Thyroid gland (tissue), 4 donors: ENCODE measurements around the gene RIT2. TPM values are rescaled to one million over a fixed set of nuclear protein-coding genes. Genes with fewer than 3 reads are reported as not detected.

Experiments
- DNase-seq, 2 donors: peaks; one replicate each; pipeline ENCODE4 v3.0.0-alpha.2; 2019
- H3K27ac ChIP-seq, 3 donors: fragments of 200-600 bp; sonication (generic); 1 replicate in 2 of 3; 2 replicates in 1 of 3; pipeline ENCODE4 v1.5.1; 2016 to 2019; ENCODE audit warnings: mild to moderate bottlenecking in 1 of 3, moderate library complexity in 1 of 3
- H3K27me3 ChIP-seq: fragments of 200-600 bp; sonication (generic); one replicate; pipeline ENCODE4 v1.5.1; 2019
- H3K36me3 ChIP-seq, 2 donors: fragments of 200-600 bp; sonication (generic); one replicate each; pipeline ENCODE4 v1.5.1; 2016 to 2019
- H3K4me1 ChIP-seq, 2 donors: fragments of 200-600 bp; sonication (generic); one replicate each; pipeline ENCODE4 v1.5.1; 2017 to 2019
- H3K4me3 ChIP-seq, 3 donors: fragments of 200-600 bp; sonication (generic); replicated peaks in 1 of 3; 1 replicate in 2 of 3; 2 replicates in 1 of 3; pipeline ENCODE4 v1.5.1; 2016; ENCODE audit warnings: mild to moderate bottlenecking in 1 of 3
- H3K9me3 ChIP-seq: fragments of 200-600 bp; sonication (generic); one replicate; pipeline ENCODE4 v1.5.1; 2017
- POLR2A ChIP-seq, 2 donors: fragments of 450-650 bp; IDR thresholded peaks; one replicate each; pipeline ENCODE4 v1.6.1; 2017; ENCODE audit warnings: antibody characterized with exemption in 2 of 2, mild to moderate bottlenecking in 2 of 2, moderate library complexity in 1 of 2
- WGBS, 2 donors: methylation state at CpG; one replicate each; pipeline ENCODE4 v1.1.5; 2017; 5-methylcytosine and 5-hydroxymethylcytosine counted together
- intact Hi-C: fragments of 100-400 bp; cut with DNase I; formaldehyde crosslinking; loops from one replicate; pipeline ENCODE4 v1.15.1; 2023
- total RNA-seq, 4 donors: library from RNA; depleted of rRNA; stranded (reverse); fragments of >200 nt; gene quantifications; one replicate each; pipeline ENCODE4 v1.2.3, GENCODE V29; 2016
- TF ChIP-seq, protein P1 (sequence below), 6 experiments: fragments of 200-600 bp in 3 of 6; fragments of 450-650 bp in 3 of 6; sonication (generic) in 3 of 6; IDR thresholded peaks; one replicate each; pipeline ENCODE4 v1.5.1; 2016 to 2019; ENCODE audit warnings: antibody characterized with exemption in 6 of 6, mild to moderate bottlenecking in 2 of 6, inconsistent platforms in 1 of 6, moderate library complexity in 1 of 6

Gene RIT2
- total RNA-seq, 4 donors from 2014 or later: not detected

DNA sequence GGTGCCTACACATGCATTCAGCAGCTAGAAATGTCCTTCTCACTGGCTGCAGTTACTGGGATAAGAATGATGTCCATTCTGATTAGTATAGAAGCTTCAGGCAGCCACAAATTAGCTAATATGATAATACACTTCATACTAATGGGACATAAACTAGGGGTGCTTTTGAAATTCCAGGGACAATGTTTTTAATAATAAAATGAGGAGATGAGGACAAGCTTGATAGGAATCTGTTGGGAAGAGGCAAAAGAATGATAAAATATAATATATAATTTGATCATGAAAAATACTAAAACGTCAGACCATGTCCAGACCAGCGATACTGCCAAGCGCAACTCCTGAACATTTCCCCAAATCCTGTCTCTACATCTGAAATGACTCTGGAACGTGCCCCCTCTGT, 157.1 kb downstream of the RIT2 start:
- WGBS, 2 donors: 88 to 89% methylated on average over 4 of the region's 4 CpGs
- Histone ChIP-seq H3K9me3 (no peaks in the 10 kb centered on the region), H3K4me3 (no peak overlapping the region), H3K27ac (no peak overlapping the region), H3K36me3 (no peaks in the 10 kb centered on the region), H3K4me1 (no peaks in the 10 kb centered on the region), H3K27me3 (no peaks in the 10 kb centered on the region)
- DNase-seq: no peak
- intact Hi-C loops: no loop called here
- TF ChIP-seq, protein P1, sequence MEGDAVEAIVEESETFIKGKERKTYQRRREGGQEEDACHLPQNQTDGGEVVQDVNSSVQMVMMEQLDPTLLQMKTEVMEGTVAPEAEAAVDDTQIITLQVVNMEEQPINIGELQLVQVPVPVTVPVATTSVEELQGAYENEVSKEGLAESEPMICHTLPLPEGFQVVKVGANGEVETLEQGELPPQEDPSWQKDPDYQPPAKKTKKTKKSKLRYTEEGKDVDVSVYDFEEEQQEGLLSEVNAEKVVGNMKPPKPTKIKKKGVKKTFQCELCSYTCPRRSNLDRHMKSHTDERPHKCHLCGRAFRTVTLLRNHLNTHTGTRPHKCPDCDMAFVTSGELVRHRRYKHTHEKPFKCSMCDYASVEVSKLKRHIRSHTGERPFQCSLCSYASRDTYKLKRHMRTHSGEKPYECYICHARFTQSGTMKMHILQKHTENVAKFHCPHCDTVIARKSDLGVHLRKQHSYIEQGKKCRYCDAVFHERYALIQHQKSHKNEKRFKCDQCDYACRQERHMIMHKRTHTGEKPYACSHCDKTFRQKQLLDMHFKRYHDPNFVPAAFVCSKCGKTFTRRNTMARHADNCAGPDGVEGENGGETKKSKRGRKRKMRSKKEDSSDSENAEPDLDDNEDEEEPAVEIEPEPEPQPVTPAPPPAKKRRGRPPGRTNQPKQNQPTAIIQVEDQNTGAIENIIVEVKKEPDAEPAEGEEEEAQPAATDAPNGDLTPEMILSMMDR (IDR thresholded peaks at IDR 0.05): no peak
- TF ChIP-seq POLR2A (IDR thresholded peaks at IDR 0.05): no peak

GRCh38 chr18:42956287-42956686, 159.2 kb downstream of the RIT2 start:
- no peak overlapping the region for H3K4me3 ChIP-seq
- no peaks in the 10 kb centered on the region for H3K36me3 ChIP-seq
- no peaks in the 10 kb centered on the region for H3K27me3 ChIP-seq
- no peaks in the 10 kb centered on the region for H3K9me3 ChIP-seq
- TF ChIP-seq POLR2A (IDR thresholded peaks at IDR 0.05): no peak
- TF ChIP-seq, protein P1 (IDR thresholded peaks at IDR 0.05): no peak
- intact Hi-C loops: no loop called here
- no peak for DNase-seq
- no peak overlapping the region for H3K27ac ChIP-seq
- WGBS, 2 donors: 90 to 93% methylated on average over 3 of the region's 3 CpGs
- H3K4me1 ChIP-seq: no peaks in the 10 kb centered on the region

GRCh38 chr18:42954887-42955286, 160.6 kb downstream of the RIT2 start:
- no peak for DNase-seq
- no peaks in the 10 kb centered on the region for H3K27me3 ChIP-seq
- intact Hi-C loops: no loop called here
- no peak overlapping the region for H3K4me3 ChIP-seq
- no peaks in the 10 kb centered on the region for H3K4me1 ChIP-seq
- TF ChIP-seq, protein P1 (IDR thresholded peaks at IDR 0.05): no peak
- TF ChIP-seq POLR2A (IDR thresholded peaks at IDR 0.05): no peak
- no peak overlapping the region for H3K27ac ChIP-seq
- 69 to 75% methylated on average over 1 of the region's 1 CpG for WGBS, 2 donors
- no peaks in the 10 kb centered on the region for H3K36me3 ChIP-seq
- H3K9me3 ChIP-seq: no peaks in the 10 kb centered on the region

GRCh38 chr18:42953306-42953705, 162.2 kb downstream of the RIT2 start:
- Histone ChIP-seq H3K27me3 (no peaks in the 10 kb centered on the region), H3K4me1 (no peaks in the 10 kb centered on the region), H3K36me3 (no peaks in the 10 kb centered on the region), H3K4me3 (no peak overlapping the region), H3K9me3 (no peaks in the 10 kb centered on the region), H3K27ac (no peak overlapping the region)
- intact Hi-C loops: no loop called here
- 83% methylated on average over 1 of the region's 1 CpG for WGBS, 2 donors
- TF ChIP-seq, protein P1 (IDR thresholded peaks at IDR 0.05): no peak
- TF ChIP-seq POLR2A (IDR thresholded peaks at IDR 0.05): no peak
- DNase-seq: no peak

GRCh38 chr18:42950732-42951131, 164.8 kb downstream of the RIT2 start:
- TF ChIP-seq POLR2A (IDR thresholded peaks at IDR 0.05): no peak
- TF ChIP-seq, protein P1 (IDR thresholded peaks at IDR 0.05): no peak
- Histone ChIP-seq H3K9me3 (no peaks in the 10 kb centered on the region), H3K4me3 (no peak overlapping the region), H3K27me3 (no peaks in the 10 kb centered on the region), H3K36me3 (no peaks in the 10 kb centered on the region), H3K27ac (no peak overlapping the region), H3K4me1 (no peaks in the 10 kb centered on the region)
- no peak for DNase-seq
- intact Hi-C loops: no loop called here
